ENCODE results near the gene CUBN.

The CUBN gene

DNA sequence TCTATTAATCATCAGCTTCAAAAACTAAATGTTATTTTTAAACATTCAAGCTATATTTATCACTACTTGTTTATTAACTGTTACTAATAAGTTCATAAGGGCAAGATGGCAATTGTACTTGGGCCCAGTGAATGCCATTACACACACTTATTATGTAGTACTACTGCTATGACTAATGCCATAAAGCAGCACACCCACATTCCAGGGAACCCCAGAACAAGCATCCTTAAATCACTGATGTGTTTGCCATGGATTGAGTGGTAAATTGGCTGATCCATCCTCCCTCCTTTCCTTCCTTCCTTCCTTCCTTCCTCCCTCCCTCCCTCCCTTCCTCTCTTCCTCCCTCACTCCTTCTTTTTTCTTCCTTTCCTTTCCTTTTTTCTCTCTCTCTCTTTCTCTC lies 275.0 kb downstream of the CUBN start:
- Histone ChIP-seq H3K4me1 (ENCODE audit: control insufficient read depth, low read depth, low read length) (no peaks in the 10 kb centered on the region), H4K5ac (ENCODE audit: low read length) (no peak overlapping the region), H3K79me1 (ENCODE audit: low read length) (no peaks in the 10 kb centered on the region), H3K18ac (ENCODE audit: low read length) (no peak overlapping the region), H3K79me2 (ENCODE audit: control insufficient read depth, insufficient read depth, low read length) (no peaks in the 10 kb centered on the region), H3K27ac (ENCODE audit: low read depth, low read length) (no peak overlapping the region), H3K4ac (ENCODE audit: low read depth, low read length) (no peak overlapping the region), H2BK120ac (ENCODE audit: low read depth, low read length) (no peak overlapping the region), H2AK5ac (ENCODE audit: low read length) (no peak overlapping the region), H2BK15ac (replicated peaks; ENCODE audit: low read depth) (no peak overlapping the region), H4K8ac (ENCODE audit: low read depth, low read length) (no peak overlapping the region), H3K4me3 (ENCODE audit: low read length) (no peak overlapping the region), H3K56ac (ENCODE audit: low read length) (no peak overlapping the region), H3K27me3 (ENCODE audit: insufficient read depth, low read length, poor library complexity) (no peaks in the 10 kb centered on the region), H3K23ac (ENCODE audit: low read length) (no peak overlapping the region), H3K4me2 (ENCODE audit: low read length) (no peak overlapping the region), H3K9ac (ENCODE audit: low read length) (no peak overlapping the region), H2BK5ac (ENCODE audit: low read length) (no peak overlapping the region), H3K36me3 (ENCODE audit: control insufficient read depth, insufficient read depth, low read length) (no peaks in the 10 kb centered on the region)
- DNase-seq, result no peak

- Histone ChIP-seq H3K56ac (ENCODE audit: low read length) (no peak overlapping the region), H3K23ac (ENCODE audit: low read length) (no peak overlapping the region), H3K9ac (ENCODE audit: low read length) (no peak overlapping the region), H3K4me3 (ENCODE audit: low read length) (no peak overlapping the region), H3K79me2 (ENCODE audit: control insufficient read depth, insufficient read depth, low read length) (no peaks in the 10 kb centered on the region), H3K36me3 (ENCODE audit: control insufficient read depth, insufficient read depth, low read length) (no peaks in the 10 kb centered on the region), H3K27me3 (ENCODE audit: insufficient read depth, low read length, poor library complexity) (no peaks in the 10 kb centered on the region), H4K8ac (ENCODE audit: low read depth, low read length) (no peak overlapping the region), H4K5ac (ENCODE audit: low read length) (no peak overlapping the region), H2BK120ac (ENCODE audit: low read depth, low read length) (no peak overlapping the region), H3K4me2 (ENCODE audit: low read length) (no peak overlapping the region), H3K18ac (ENCODE audit: low read length) (no peak overlapping the region), H3K79me1 (ENCODE audit: low read length) (no peaks in the 10 kb centered on the region), H3K4me1 (ENCODE audit: control insufficient read depth, low read depth, low read length) (no peaks in the 10 kb centered on the region), H2BK5ac (ENCODE audit: low read length) (no peak overlapping the region), H3K27ac (ENCODE audit: low read depth, low read length) (no peak overlapping the region), H2BK15ac (replicated peaks; ENCODE audit: low read depth) (peak overlapping the region; percentile 19), H2AK5ac (ENCODE audit: low read length) (no peak overlapping the region), H3K4ac (ENCODE audit: low read depth, low read length) (no peak overlapping the region)
- WGBS (ENCODE audit: extremely low coverage, insufficient coverage, low lambda C conversion rate), result 100% methylated on average over 2 of the region's 4 CpGs
- DNase-seq, result no peak
Measured at GRCh38 chr10:16853809-16854208, 275.8 kb downstream of the CUBN start.

DNA sequence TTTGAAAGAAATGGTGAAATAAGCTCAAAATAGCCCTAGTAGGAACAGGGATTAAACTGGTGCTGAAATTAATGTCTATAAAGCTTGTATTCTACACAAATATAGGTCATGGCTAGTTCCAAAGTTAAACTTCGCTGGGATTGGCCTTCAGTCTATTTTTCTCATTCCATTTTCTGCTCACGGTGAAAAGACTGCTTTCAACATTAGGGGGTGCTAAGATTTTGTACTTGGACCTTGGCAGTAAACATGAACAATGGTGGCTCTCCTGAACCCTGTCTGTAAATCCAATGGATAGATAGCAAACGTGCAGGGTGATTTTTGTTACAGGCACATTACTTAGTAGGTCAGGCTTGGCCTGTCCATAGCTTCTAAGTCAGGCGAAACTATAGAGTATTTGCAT lies 276.4 kb downstream of the CUBN start:
- no peak overlapping the region for H3K9ac ChIP-seq (ENCODE audit: low read length)
- H2BK120ac ChIP-seq (ENCODE audit: low read depth, low read length), result no peak overlapping the region
- no peak overlapping the region for H3K4ac ChIP-seq (ENCODE audit: low read depth, low read length)
- H2BK15ac ChIP-seq (replicated peaks; ENCODE audit: low read depth), result no peak overlapping the region
- H3K27me3 ChIP-seq (ENCODE audit: insufficient read depth, low read length, poor library complexity), result no peaks in the 10 kb centered on the region
- no peaks in the 10 kb centered on the region for H3K36me3 ChIP-seq (ENCODE audit: control insufficient read depth, insufficient read depth, low read length)
- H3K18ac ChIP-seq (ENCODE audit: low read length), result no peak overlapping the region
- no peak overlapping the region for H2BK5ac ChIP-seq (ENCODE audit: low read length)
- no peaks in the 10 kb centered on the region for H3K79me2 ChIP-seq (ENCODE audit: control insufficient read depth, insufficient read depth, low read length)
- H4K8ac ChIP-seq (ENCODE audit: low read depth, low read length), result no peak overlapping the region
- no peak overlapping the region for H2AK5ac ChIP-seq (ENCODE audit: low read length)
- no peak overlapping the region for H3K23ac ChIP-seq (ENCODE audit: low read length)
- no peak overlapping the region for H4K5ac ChIP-seq (ENCODE audit: low read length)
- WGBS (ENCODE audit: extremely low coverage, insufficient coverage, low lambda C conversion rate), result no CpG with 5 or more reads among the region's 4 CpGs
- H3K4me3 ChIP-seq (ENCODE audit: low read length), result no peak overlapping the region
- no peaks in the 10 kb centered on the region for H3K79me1 ChIP-seq (ENCODE audit: low read length)
- no peak overlapping the region for H3K56ac ChIP-seq (ENCODE audit: low read length)
- no peaks in the 10 kb centered on the region for H3K4me1 ChIP-seq (ENCODE audit: control insufficient read depth, low read depth, low read length)
- no peak overlapping the region for H3K27ac ChIP-seq (ENCODE audit: low read depth, low read length)
- H3K4me2 ChIP-seq (ENCODE audit: low read length), result no peak overlapping the region
- DNase-seq, result peak; percentile 28

DNA sequence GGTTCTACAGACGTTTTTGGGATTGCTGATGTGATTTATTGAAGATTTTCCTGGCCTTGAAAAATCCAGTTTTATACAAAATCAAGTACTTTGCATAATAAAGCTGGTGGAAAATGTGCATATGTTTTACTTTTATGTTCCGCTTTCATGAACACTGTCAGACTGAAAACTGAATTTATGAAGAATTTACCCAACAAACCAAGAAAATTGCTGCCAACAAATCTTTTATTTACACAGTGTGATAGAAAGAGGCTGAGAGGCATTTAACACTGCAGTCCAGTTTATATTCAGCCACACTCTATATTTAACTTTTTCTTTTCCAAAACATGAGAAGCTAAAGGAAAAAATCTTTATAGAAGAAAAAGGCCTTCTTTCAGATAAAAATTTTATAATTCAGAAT lies 277.0 kb downstream of the CUBN start:
- Histone ChIP-seq H3K56ac (ENCODE audit: low read length) (no peak overlapping the region), H3K79me1 (ENCODE audit: low read length) (no peaks in the 10 kb centered on the region), H4K8ac (ENCODE audit: low read depth, low read length) (no peak overlapping the region), H3K4me2 (ENCODE audit: low read length) (no peak overlapping the region), H3K27me3 (ENCODE audit: insufficient read depth, low read length, poor library complexity) (no peaks in the 10 kb centered on the region), H3K4me1 (ENCODE audit: control insufficient read depth, low read depth, low read length) (no peaks in the 10 kb centered on the region), H3K36me3 (ENCODE audit: control insufficient read depth, insufficient read depth, low read length) (no peaks in the 10 kb centered on the region), H2AK5ac (ENCODE audit: low read length) (no peak overlapping the region), H3K4me3 (ENCODE audit: low read length) (no peak overlapping the region), H2BK5ac (ENCODE audit: low read length) (no peak overlapping the region), H3K23ac (ENCODE audit: low read length) (no peak overlapping the region), H3K4ac (ENCODE audit: low read depth, low read length) (no peak overlapping the region), H3K9ac (ENCODE audit: low read length) (no peak overlapping the region), H3K27ac (ENCODE audit: low read depth, low read length) (no peak overlapping the region), H3K79me2 (ENCODE audit: control insufficient read depth, insufficient read depth, low read length) (no peaks in the 10 kb centered on the region), H4K5ac (ENCODE audit: low read length) (no peak overlapping the region), H3K18ac (ENCODE audit: low read length) (no peak overlapping the region), H2BK15ac (replicated peaks; ENCODE audit: low read depth) (no peak overlapping the region), H2BK120ac (ENCODE audit: low read depth, low read length) (no peak overlapping the region)
- no peak for DNase-seq
- WGBS (ENCODE audit: extremely low coverage, insufficient coverage, low lambda C conversion rate), result no CpG with 5 or more reads among the region's 2 CpGs

DNA sequence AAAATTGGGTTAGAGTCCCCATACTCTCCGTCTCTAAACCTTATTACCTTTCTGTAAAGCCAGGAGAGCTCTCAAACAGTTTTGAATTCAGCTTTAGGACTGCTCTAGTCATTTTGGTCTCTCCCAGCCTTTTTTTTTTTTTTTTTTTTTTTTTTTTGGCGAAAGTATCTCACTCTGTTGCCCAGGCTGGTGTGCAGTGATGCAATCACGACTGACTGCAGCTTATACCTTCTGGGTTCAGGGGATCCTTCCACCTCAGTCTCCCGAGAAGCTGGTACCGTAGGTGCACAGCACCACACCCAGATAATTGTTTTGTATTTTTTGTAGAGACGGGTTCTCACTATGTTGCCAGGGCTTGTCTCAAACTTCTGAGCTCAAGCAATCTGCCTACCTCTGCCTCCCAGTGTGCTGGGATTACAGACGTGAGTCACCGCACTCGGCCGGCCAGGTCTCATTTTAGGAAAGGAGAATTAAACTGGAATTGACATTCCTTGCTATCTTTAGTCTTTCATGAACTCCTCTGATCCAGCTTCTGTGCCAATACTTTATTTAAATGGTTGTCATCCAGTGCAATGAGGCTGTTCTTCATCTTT lies 281.0 kb downstream of the CUBN start:
- H3K79me1 ChIP-seq (ENCODE audit: low read length), result no peaks in the 10 kb centered on the region
- H2BK120ac ChIP-seq (ENCODE audit: low read depth, low read length), result no peak overlapping the region
- no peak overlapping the region for H3K27ac ChIP-seq (ENCODE audit: low read depth, low read length)
- no peak overlapping the region for H2AK5ac ChIP-seq (ENCODE audit: low read length)
- no peak overlapping the region for H3K4me2 ChIP-seq (ENCODE audit: low read length)
- H3K23ac ChIP-seq (ENCODE audit: low read length), result no peak overlapping the region
- H4K8ac ChIP-seq (ENCODE audit: low read depth, low read length), result no peak overlapping the region
- H3K56ac ChIP-seq (ENCODE audit: low read length), result no peak overlapping the region
- H2BK15ac ChIP-seq (replicated peaks; ENCODE audit: low read depth), result no peak overlapping the region
- no peaks in the 10 kb centered on the region for H3K27me3 ChIP-seq (ENCODE audit: insufficient read depth, low read length, poor library complexity)
- no peaks in the 10 kb centered on the region for H3K79me2 ChIP-seq (ENCODE audit: control insufficient read depth, insufficient read depth, low read length)
- no peaks in the 10 kb centered on the region for H3K36me3 ChIP-seq (ENCODE audit: control insufficient read depth, insufficient read depth, low read length)
- no peak for DNase-seq
- no peak overlapping the region for H4K5ac ChIP-seq (ENCODE audit: low read length)
- no peak overlapping the region for H3K4me3 ChIP-seq (ENCODE audit: low read length)
- H3K9ac ChIP-seq (ENCODE audit: low read length), result no peak overlapping the region
- no CpG with 5 or more reads among the region's 10 CpGs for WGBS (ENCODE audit: extremely low coverage, insufficient coverage, low lambda C conversion rate)
- H3K18ac ChIP-seq (ENCODE audit: low read length), result no peak overlapping the region
- no peaks in the 10 kb centered on the region for H3K4me1 ChIP-seq (ENCODE audit: control insufficient read depth, low read depth, low read length)
- no peak overlapping the region for H2BK5ac ChIP-seq (ENCODE audit: low read length)
- no peak overlapping the region for H3K4ac ChIP-seq (ENCODE audit: low read depth, low read length)

- Histone ChIP-seq H4K8ac (ENCODE audit: low read depth, low read length) (no peak overlapping the region), H2BK120ac (ENCODE audit: low read depth, low read length) (no peak overlapping the region), H3K27me3 (ENCODE audit: insufficient read depth, low read length, poor library complexity) (no peaks in the 10 kb centered on the region), H3K4me1 (ENCODE audit: control insufficient read depth, low read depth, low read length) (no peaks in the 10 kb centered on the region), H3K9ac (ENCODE audit: low read length) (no peak overlapping the region), H3K56ac (ENCODE audit: low read length) (no peak overlapping the region), H4K5ac (ENCODE audit: low read length) (no peak overlapping the region), H3K4me3 (ENCODE audit: low read length) (no peak overlapping the region), H3K4me2 (ENCODE audit: low read length) (no peak overlapping the region), H2AK5ac (ENCODE audit: low read length) (no peak overlapping the region), H2BK5ac (ENCODE audit: low read length) (no peak overlapping the region), H3K27ac (ENCODE audit: low read depth, low read length) (no peak overlapping the region), H3K79me1 (ENCODE audit: low read length) (no peaks in the 10 kb centered on the region), H3K23ac (ENCODE audit: low read length) (no peak overlapping the region), H2BK15ac (replicated peaks; ENCODE audit: low read depth) (no peak overlapping the region), H3K18ac (ENCODE audit: low read length) (no peak overlapping the region), H3K4ac (ENCODE audit: low read depth, low read length) (no peak overlapping the region), H3K79me2 (ENCODE audit: control insufficient read depth, insufficient read depth, low read length) (no peaks in the 10 kb centered on the region), H3K36me3 (ENCODE audit: control insufficient read depth, insufficient read depth, low read length) (no peaks in the 10 kb centered on the region)
- no CpG with 5 or more reads among the region's 6 CpGs for WGBS (ENCODE audit: extremely low coverage, insufficient coverage, low lambda C conversion rate)
- DNase-seq, result no peak
Measured at GRCh38 chr10:16847644-16848043, 282.0 kb downstream of the CUBN start.
